Lung (tissue), 12 donors: ENCODE measurements around the gene CBARP. TPM values are rescaled to one million over a fixed set of nuclear protein-coding genes. Genes with fewer than 3 reads are reported as not detected.

ENCODE experiments used
- ATAC-seq: fragments of 200-7000 bp; cut with Tn5 transposase; one replicate; pipeline ENCODE4 v1.9.1; 2020; ENCODE audit warnings: moderate number of reproducible peaks; ENCODE audit not compliant: insufficient read depth, low FRiP score
- DNase-seq, 3 donors: peaks; one replicate each; pipeline ENCODE4 v3.0.0-alpha.2; 2013 to 2017
- H3K27ac ChIP-seq, 2 donors: one replicate each; pipeline ENCODE4 v1.5.1; 2013; ENCODE audit warnings: mild to moderate bottlenecking in 2 of 2, moderate library complexity in 2 of 2, control low read depth in 1 of 2, inconsistent platforms in 1 of 2, low read depth in 1 of 2, low read length in 1 of 2
- H3K27me3 ChIP-seq, 3 donors: one replicate each; pipeline ENCODE4 v1.5.1; 2013; ENCODE audit warnings: low read length in 2 of 3; ENCODE audit not compliant: control insufficient read depth in 3 of 3, insufficient read depth in 3 of 3
- H3K36me3 ChIP-seq, 4 donors: one replicate each; pipeline ENCODE4 v1.5.1; 2013; ENCODE audit warnings: low read length in 4 of 4, mild to moderate bottlenecking in 1 of 4, moderate library complexity in 1 of 4; ENCODE audit not compliant: control insufficient read depth in 4 of 4, insufficient read depth in 4 of 4
- H3K4me1 ChIP-seq, 5 donors: one replicate each; pipeline ENCODE4 v1.5.1; 2013; ENCODE audit warnings: low read length in 5 of 5, mild to moderate bottlenecking in 2 of 5, moderate library complexity in 1 of 5; ENCODE audit not compliant: control insufficient read depth in 5 of 5, insufficient read depth in 5 of 5
- H3K4me3 ChIP-seq: one replicate; pipeline ENCODE4 v1.5.1; 2013; ENCODE audit warnings: mild to moderate bottlenecking, control low read depth, moderate library complexity
- H3K9ac ChIP-seq, 2 donors: one replicate each; pipeline ENCODE4 v1.5.1; 2013; ENCODE audit warnings: low read length in 2 of 2, control low read depth in 1 of 2; ENCODE audit not compliant: insufficient read depth in 1 of 2
- H3K9me3 ChIP-seq, 4 donors: one replicate each; pipeline ENCODE4 v1.5.1; 2013; ENCODE audit warnings: low read length in 3 of 4, mild to moderate bottlenecking in 1 of 4, moderate library complexity in 1 of 4; ENCODE audit not compliant: control insufficient read depth in 4 of 4, insufficient read depth in 3 of 4
- WGBS, 2 donors: extraction: QIAGEN DNeasy Blood & Tissue Kit; methylation state at CpG; one replicate each; pipeline ENCODE4 v1.1.7; 2013; 5-methylcytosine and 5-hydroxymethylcytosine counted together
- polyA plus RNA-seq, 2 donors: library from polyadenylated mRNA; stranded (reverse); fragments of 200-250 nt; gene quantifications; one replicate each; pipeline ENCODE4 v1.2.1, GENCODE V29; 2013
- total RNA-seq, 2 donors: library from RNA; depleted of rRNA in 1 of 2; stranded (reverse); fragments of >200 nt in 1 of 2; gene quantifications; one replicate each; pipeline ENCODE4 v1.2.1, GENCODE V29; 2014 to 2021
- TF ChIP-seq, protein P1 (sequence below): IDR thresholded peaks from 2 replicates; pipeline ENCODE4 v1.5.1; 2012; ENCODE audit warnings: mild to moderate bottlenecking; ENCODE audit errors: control extremely low read depth, extremely low read depth
- donor health status: control.
- donor health status: control.
- donor health status: Bipolar disorder and iron deficiency.
- donor health status: healthy.
- donor health status: DM: yes; HTN: yes; CAD: no.

Gene CBARP
- total and polyA plus RNA-seq, 4 donors, result 0.23 to 0.83 (median 0.59) TPM

DNA sequence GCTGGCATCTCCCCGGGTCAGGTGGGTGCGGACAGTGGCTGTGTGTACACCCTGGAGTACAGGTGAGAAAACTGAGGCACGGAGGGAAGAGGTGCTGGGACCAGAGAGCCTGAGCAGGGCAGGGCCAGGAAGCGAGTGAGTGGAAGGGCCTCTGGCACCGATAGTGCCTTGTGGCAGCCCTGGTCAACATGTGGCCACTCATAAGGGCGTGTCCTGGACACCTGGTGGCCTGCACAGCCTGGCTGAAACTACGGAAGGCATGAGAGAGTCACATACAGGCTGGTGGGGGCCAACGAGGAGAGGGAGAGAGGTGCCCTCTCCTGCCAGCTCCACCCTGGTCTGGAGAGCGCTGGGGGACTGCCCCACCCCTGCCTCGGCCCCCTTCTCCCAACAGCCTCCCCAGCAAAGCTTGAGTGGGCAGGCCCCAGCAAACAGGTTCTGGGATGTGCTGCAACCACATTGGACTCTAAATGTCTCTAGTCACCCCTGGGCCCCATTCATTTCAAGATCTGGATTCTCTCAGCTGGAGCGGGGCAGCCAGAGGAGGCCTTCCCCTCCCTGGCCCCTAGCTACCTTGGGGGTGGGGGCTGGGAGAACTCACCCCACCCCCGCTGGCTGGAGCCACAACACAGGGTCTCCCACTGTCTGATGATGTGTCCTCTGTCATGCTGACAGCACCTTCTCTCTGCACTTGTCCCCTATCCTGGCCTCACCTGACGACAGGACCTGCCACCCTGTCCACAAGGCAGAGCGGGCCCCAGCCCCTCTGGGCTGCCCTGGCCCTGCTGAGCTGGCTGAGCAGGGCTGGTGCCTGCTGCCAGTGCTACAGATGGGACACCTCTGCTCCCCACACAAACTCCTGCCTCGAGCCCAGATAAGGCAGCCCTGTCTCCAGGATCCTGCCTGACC lies 5.8 kb downstream of the CBARP start:
- TF ChIP-seq, protein P1, sequence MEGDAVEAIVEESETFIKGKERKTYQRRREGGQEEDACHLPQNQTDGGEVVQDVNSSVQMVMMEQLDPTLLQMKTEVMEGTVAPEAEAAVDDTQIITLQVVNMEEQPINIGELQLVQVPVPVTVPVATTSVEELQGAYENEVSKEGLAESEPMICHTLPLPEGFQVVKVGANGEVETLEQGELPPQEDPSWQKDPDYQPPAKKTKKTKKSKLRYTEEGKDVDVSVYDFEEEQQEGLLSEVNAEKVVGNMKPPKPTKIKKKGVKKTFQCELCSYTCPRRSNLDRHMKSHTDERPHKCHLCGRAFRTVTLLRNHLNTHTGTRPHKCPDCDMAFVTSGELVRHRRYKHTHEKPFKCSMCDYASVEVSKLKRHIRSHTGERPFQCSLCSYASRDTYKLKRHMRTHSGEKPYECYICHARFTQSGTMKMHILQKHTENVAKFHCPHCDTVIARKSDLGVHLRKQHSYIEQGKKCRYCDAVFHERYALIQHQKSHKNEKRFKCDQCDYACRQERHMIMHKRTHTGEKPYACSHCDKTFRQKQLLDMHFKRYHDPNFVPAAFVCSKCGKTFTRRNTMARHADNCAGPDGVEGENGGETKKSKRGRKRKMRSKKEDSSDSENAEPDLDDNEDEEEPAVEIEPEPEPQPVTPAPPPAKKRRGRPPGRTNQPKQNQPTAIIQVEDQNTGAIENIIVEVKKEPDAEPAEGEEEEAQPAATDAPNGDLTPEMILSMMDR, result no peak
- DNase-seq (peak in 2 of 3 donors; percentile 28 to 39), ATAC-seq (no peak)
- Histone ChIP-seq H3K4me3 (no peak overlapping the region), H3K27me3 (no peaks in the 10 kb centered on the region), H3K36me3 (peaks cover 0 to 16% (median 0%) of the 10 kb centered on the region in 4 donors), H3K9ac (no peak overlapping the region), H3K4me1 (peaks cover 0 to 15% (median 6%) of the 10 kb centered on the region in 5 donors), H3K9me3 (no peaks in the 10 kb centered on the region), H3K27ac (peak overlapping the region in 1 of 2 donors; percentile 71)
- 68 to 77% methylated on average over 15 of the region's 15 CpGs for WGBS, 2 donors

DNA sequence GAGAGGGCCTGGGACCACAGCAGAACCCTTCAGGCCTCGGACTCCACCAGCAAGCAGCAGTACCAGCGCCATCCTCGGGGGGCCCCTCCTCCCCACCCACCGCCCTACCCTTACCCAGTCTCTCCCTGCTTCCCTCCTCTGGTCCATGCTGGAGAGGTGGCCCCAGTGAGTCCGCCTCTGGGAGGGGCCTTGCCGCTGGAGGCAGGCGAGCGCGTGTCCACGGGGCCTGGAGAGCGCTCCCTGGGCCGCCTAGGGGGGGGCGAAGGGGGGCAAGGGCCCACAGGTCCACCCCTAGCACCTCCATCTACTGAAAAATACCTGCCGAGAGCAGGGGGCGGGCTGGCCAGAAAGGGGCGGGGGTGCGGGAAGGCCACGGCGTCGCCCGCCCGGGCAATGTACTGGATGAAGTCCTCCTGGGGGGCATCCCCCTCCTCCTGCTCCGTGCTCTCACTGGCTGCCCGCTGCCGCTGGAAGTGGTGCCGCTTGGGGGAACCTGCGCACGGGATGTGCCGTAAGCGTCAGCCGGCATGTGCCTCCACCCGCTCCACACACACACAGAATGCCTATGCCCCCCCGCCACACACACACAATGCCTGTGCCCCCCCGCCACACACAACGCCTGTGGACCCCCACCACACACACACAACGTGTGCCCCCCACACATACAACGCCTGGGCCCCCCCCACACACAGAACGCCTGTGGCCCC lies 6.9 kb downstream of the CBARP start:
- Histone ChIP-seq H3K36me3 (peaks cover 0 to 26% (median 0%) of the 10 kb centered on the region in 4 donors), H3K27me3 (no peaks in the 10 kb centered on the region), H3K9me3 (no peaks in the 10 kb centered on the region), H3K4me1 (peaks cover 0 to 13% (median 6%) of the 10 kb centered on the region in 5 donors), H3K9ac (no peak overlapping the region), H3K4me3 (no peak overlapping the region), H3K27ac (no peak overlapping the region)
- TF ChIP-seq, protein P1, result no peak
- DNase-seq (peak in 1 of 3 donors; percentile 12), ATAC-seq (no peak)
- WGBS, 2 donors, result 76 to 77% methylated on average over 34 to 38 of the region's 38 CpGs

DNA sequence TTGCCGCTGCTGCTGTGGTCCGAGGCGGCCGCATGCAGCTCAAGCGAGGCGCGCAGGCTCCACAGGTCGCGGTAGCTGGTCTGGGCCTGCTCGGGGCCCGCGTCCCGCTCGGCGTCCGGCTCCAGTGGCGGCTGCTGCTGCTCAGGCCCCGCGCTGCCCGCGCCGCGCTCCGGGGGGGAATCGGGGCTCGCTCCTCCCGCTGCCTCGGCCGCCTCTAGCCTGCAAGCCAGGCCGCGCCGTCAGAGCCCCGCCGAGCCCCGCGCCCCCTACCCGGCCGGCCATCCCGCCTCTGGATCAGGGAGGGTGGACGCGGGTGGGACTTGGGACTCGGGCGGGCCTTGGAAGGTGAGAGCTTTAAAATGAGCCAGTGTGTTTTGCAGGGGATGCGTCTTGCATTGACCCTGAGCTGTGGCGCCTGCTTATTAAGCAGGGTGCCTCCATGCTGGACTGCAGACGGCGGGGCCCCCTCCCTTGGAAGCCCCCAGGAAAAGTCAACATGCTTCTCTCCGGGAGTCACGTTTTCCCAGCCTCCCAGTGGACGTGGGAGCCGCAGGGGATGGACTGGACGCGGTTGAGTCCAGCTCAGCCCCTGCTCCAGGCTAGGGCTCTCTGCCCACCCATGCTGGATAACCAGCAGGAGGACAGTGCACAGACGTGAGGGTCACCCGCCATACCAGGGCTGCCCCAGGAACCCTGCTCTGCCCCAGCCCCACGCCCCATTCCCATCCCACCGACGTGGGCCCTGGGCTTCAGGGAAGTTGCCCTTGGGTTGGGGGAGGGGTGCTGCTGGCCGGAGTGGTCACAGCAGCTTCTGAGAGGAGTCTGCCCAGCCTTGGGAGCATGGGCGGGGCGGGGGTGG lies 7.7 kb downstream of the CBARP start:
- Histone ChIP-seq H3K27me3 (no peaks in the 10 kb centered on the region), H3K9me3 (no peaks in the 10 kb centered on the region), H3K9ac (no peak overlapping the region), H3K4me1 (peaks cover 0 to 13% (median 6%) of the 10 kb centered on the region in 5 donors), H3K4me3 (no peak overlapping the region), H3K27ac (no peak overlapping the region), H3K36me3 (peaks cover 0 to 32% (median 0%) of the 10 kb centered on the region in 4 donors)
- TF ChIP-seq, protein P1, result no peak
- no peak for ATAC-seq
- DNase-seq, result peak in 1 of 3 donors; percentile 19
- 88% methylated on average over 57 to 61 of the region's 61 CpGs for WGBS, 2 donors
